HepG2 (cell line): Measurements from ENCODE around the gene GLIPR1L1. TPM values are rescaled to one million over a fixed set of nuclear protein-coding genes. Genes with fewer than 3 reads are reported as not detected.

ENCODE experiments used
- CREM ChIP-seq, 2 experiments: sonication (generic) in 1 of 2; formaldehyde crosslinking in 1 of 2; IDR thresholded peaks; 2 replicates each; pipeline versions ENCODE4 v1.4.0 to v1.6.1; 2016 to 2020; ENCODE audit warnings: antibody characterized with exemption in 1 of 2, mild to moderate bottlenecking in 1 of 2, missing genetic modification reagents in 1 of 2
- GMEB2 ChIP-seq: IDR thresholded peaks from 2 replicates; pipeline ENCODE4 v1.6.1; 2016; ENCODE audit warnings: missing biosample characterization, missing genetic modification reagents, low read depth
- HIC2 ChIP-seq: sonication (generic); formaldehyde crosslinking; IDR thresholded peaks from 2 replicates; pipeline ENCODE4 v1.9.0; 2022; ENCODE audit warnings: low read depth, missing genetic modification reagents
- ISX ChIP-seq: sonication (generic); formaldehyde crosslinking; conservative IDR thresholded peaks from 2 replicates; pipeline ENCODE4 v1.5.0; 2020; ENCODE audit warnings: missing genetic modification reagents
- JUND ChIP-seq: sonication (generic); formaldehyde crosslinking; IDR thresholded peaks from 2 replicates; pipeline ENCODE4 v1.8.0; 2022; ENCODE audit warnings: mild to moderate bottlenecking, missing genetic modification reagents
- MATR3 ChIP-seq: sonication (generic); formaldehyde crosslinking; IDR thresholded peaks from 2 replicates; pipeline ENCODE4 v1.4.0; 2020; ENCODE audit warnings: missing genetic modification reagents
- MEF2D ChIP-seq: sonication (generic); formaldehyde crosslinking; IDR thresholded peaks from 2 replicates; pipeline ENCODE4 v1.5.1; 2020; ENCODE audit warnings: mild to moderate bottlenecking, missing genetic modification reagents
- NFE2L1 ChIP-seq: sonication (generic); formaldehyde crosslinking; IDR thresholded peaks from 2 replicates; pipeline ENCODE4 v1.4.0; 2020; ENCODE audit warnings: missing genetic modification reagents, mild to moderate bottlenecking, borderline replicate concordance
- NR2F2 ChIP-seq: IDR thresholded peaks from 2 replicates; pipeline ENCODE4 v1.6.1; 2012; ENCODE audit warnings: low read depth, inconsistent platforms, borderline replicate concordance
- PHB2 ChIP-seq: fragments of 450-650 bp; IDR thresholded peaks from 2 replicates; pipeline ENCODE4 v1.6.1; 2018; ENCODE audit not compliant: partially characterized antibody
- TCF7L2 ChIP-seq: IDR thresholded peaks from 2 replicates; pipeline ENCODE4 v1.6.1; 2011; ENCODE audit warnings: mild to moderate bottlenecking, low read depth, low read length, moderate library complexity
- THAP7 ChIP-seq: sonication (generic); formaldehyde crosslinking; IDR thresholded peaks from 2 replicates; pipeline ENCODE4 v1.8.1; 2023; ENCODE audit warnings: mild to moderate bottlenecking, missing genetic modification reagents
- UBTF ChIP-seq: sonication (generic); formaldehyde crosslinking; IDR thresholded peaks from 2 replicates; pipeline ENCODE4 v1.4.0; 2020; ENCODE audit warnings: mild to moderate bottlenecking, missing genetic modification reagents
- XRCC5 ChIP-seq: fragments of 200-400 bp; formaldehyde crosslinking; optimal IDR thresholded peaks from 2 replicates; pipeline ENCODE3; 2017; ENCODE audit warnings: mild to moderate bottlenecking, low read length
- ZBTB42 ChIP-seq: sonication (generic); formaldehyde crosslinking; IDR thresholded peaks from 2 replicates; pipeline ENCODE4 v1.5.0; 2020; ENCODE audit warnings: mild to moderate bottlenecking, missing genetic modification reagents
- ZBTB7B ChIP-seq: sonication (generic); formaldehyde crosslinking; IDR thresholded peaks from 2 replicates; pipeline ENCODE4 v1.4.0; 2020; ENCODE audit warnings: missing genetic modification reagents
- ZEB1 ChIP-seq: IDR thresholded peaks from 2 replicates; pipeline ENCODE4 v1.6.1; 2012; ENCODE audit warnings: mild to moderate bottlenecking, low read depth, inconsistent platforms; ENCODE audit not compliant: insufficient replicate concordance
- ZFY ChIP-seq: sonication (generic); formaldehyde crosslinking; IDR thresholded peaks from 2 replicates; pipeline ENCODE4 v1.4.0; 2020; ENCODE audit warnings: missing genetic modification reagents
- ZNF225 ChIP-seq: sonication (generic); formaldehyde crosslinking; IDR thresholded peaks from 2 replicates; pipeline ENCODE4 v1.4.0; 2020; ENCODE audit warnings: mild to moderate bottlenecking, missing genetic modification reagents
- ZNF292 ChIP-seq: sonication (generic); formaldehyde crosslinking; IDR thresholded peaks from 2 replicates; pipeline ENCODE4 v1.8.1; 2022; ENCODE audit warnings: mild to moderate bottlenecking, low read depth, missing genetic modification reagents, borderline replicate concordance
- ZNF543 ChIP-seq: sonication (generic); formaldehyde crosslinking; IDR thresholded peaks from 2 replicates; pipeline ENCODE4 v1.4.0; 2020; ENCODE audit warnings: mild to moderate bottlenecking, missing genetic modification reagents
- ZNF816 ChIP-seq: sonication (generic); formaldehyde crosslinking; IDR thresholded peaks from 2 replicates; pipeline ENCODE4 v1.8.0; 2022; ENCODE audit warnings: missing genetic modification reagents, mild to moderate bottlenecking, borderline replicate concordance
- ZSCAN21 ChIP-seq: sonication (generic); formaldehyde crosslinking; IDR thresholded peaks from 2 replicates; pipeline ENCODE4 v1.8.0; 2022; ENCODE audit warnings: mild to moderate bottlenecking, missing genetic modification reagents, moderate library complexity, borderline replicate concordance
- ZSCAN22 ChIP-seq: sonication (generic); formaldehyde crosslinking; IDR thresholded peaks from 2 replicates; pipeline ENCODE4 v1.4.0; 2020; ENCODE audit warnings: mild to moderate bottlenecking, missing genetic modification reagents
- polyA plus RNA-seq, 8 experiments: library from polyadenylated mRNA; depleted of rRNA in 3 of 8; stranded (reverse) in 7 of 8; unstranded in 1 of 8; fragments of >200 nt; fragmentation: Illumina TruSeq in 4 of 8; extraction: Trizol in 4 of 8; gene quantifications; 2 replicates each; pipeline versions ENCODE4 v1.2.1 to v1.2.3, GENCODE V29; 2011 to 2016; ENCODE audit warnings: low read depth in 4 of 8, missing spikeins in 1 of 8, mixed read lengths in 1 of 8; ENCODE audit not compliant: insufficient read depth in 1 of 8
- total RNA-seq, 5 experiments: library from RNA; depleted of rRNA; stranded (reverse); fragments of >200 nt; fragmentation: Illumina TruSeq; extraction: Trizol; gene quantifications; 2 replicates each; pipeline ENCODE4 v1.2.3, GENCODE V29; 2016; ENCODE audit warnings: low read depth in 1 of 5

GLIPR1L1 gene
- total and polyA plus RNA-seq, 2 of the 13 experiments (the other 11 are each of a cell fraction or from before 2014, with no cell fraction given) = not detected

- TF ChIP-seq UBTF (peak; percentile 25; the same call in 1 of the 2 replicates), ZNF292 (CRISPR knock-in tag) (peak; percentile 63; the same call in 1 of the 2 replicates), ZEB1 (no peak), ZSCAN22 (CRISPR knock-in tag) (no peak), THAP7 (no peak), ZBTB42 (CRISPR knock-in tag) (no peak), ZNF225 (CRISPR knock-in tag) (no peak), GMEB2 (CRISPR knock-in tag) (no peak), HIC2 (CRISPR knock-in tag) (no peak), TCF7L2 (no peak), CREM (IDR thresholded peaks at IDR 0.05) (no peak), CREM (CRISPR knock-in tag; IDR thresholded peaks at IDR 0.05) (no peak), NFE2L1 (CRISPR knock-in tag) (no peak), ZSCAN21 (CRISPR knock-in tag) (no peak), MEF2D (CRISPR knock-in tag) (0 out of 2 replicates have a peak, but pooled peaks have one; percentile 40), ZNF543 (CRISPR knock-in tag) (no peak), ZBTB7B (CRISPR knock-in tag) (no peak), XRCC5 (peak; percentile 89), ISX (CRISPR knock-in tag) (no peak), ZFY (CRISPR knock-in tag) (no peak), ZNF816 (CRISPR knock-in tag) (no peak), PHB2 (no peak), MATR3 (no peak), JUND (no peak), NR2F2 (no peak)
These were observed at the start of gene GLIPR1L1 (continued) for GRCh38 chr12:75334384-75335030.
